Uterus (tissue), 2 donors: ENCODE data around the gene SAMD5.

Source experiments
- POLR2A ChIP-seq, 2 donors: fragments of 450-650 bp; IDR thresholded peaks; one replicate each; pipeline ENCODE4 v1.6.1; 2016; ENCODE audit warnings: antibody characterized with exemption in 2 of 2, mild to moderate bottlenecking in 1 of 2, moderate library complexity in 1 of 2
- TF ChIP-seq, protein P1 (sequence below), 4 experiments: fragments of 200-600 bp in 2 of 4; fragments of 450-650 bp in 2 of 4; sonication (generic) in 2 of 4; IDR thresholded peaks; one replicate each; pipeline ENCODE4 v1.5.1; 2016 to 2019; ENCODE audit warnings: antibody characterized with exemption in 4 of 4, mild to moderate bottlenecking in 2 of 4, moderate library complexity in 1 of 4

DNA sequence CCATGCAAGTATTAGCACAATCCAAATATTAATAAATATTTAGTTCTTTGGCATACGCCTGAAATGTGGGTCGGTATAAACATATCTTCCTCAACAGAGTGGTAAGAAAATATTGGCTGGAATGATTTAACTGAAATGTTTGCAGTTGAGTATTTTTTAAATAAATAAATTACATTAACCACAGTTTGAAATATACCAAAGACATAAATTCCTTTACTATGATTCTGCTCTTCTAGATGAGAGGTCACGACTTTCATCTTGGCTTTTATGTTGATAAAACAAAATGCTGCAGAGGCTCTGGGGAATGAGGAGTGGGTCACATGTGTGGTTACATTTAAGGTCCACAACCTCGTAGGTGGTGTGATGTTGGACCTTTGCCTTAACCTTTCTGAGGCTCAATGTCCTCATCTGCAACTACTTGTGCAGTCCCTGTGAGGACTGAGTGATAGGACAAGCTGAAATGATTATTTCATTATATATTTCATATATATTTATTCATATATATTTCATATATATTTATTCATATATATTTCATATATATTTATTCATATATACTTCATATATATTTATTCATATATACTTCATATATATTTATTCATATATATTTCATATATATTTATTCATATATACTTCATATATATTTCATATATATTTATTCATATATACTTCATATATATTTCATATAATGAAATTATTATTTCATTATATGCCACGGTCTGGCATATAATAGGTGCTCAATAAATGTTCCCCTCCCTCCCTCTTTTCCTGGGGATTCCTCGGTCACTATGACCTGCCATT is 107.4 kb downstream of the SAMD5 start:
- TF ChIP-seq POLR2A (IDR thresholded peaks at IDR 0.05) = no peak
- TF ChIP-seq, protein P1, sequence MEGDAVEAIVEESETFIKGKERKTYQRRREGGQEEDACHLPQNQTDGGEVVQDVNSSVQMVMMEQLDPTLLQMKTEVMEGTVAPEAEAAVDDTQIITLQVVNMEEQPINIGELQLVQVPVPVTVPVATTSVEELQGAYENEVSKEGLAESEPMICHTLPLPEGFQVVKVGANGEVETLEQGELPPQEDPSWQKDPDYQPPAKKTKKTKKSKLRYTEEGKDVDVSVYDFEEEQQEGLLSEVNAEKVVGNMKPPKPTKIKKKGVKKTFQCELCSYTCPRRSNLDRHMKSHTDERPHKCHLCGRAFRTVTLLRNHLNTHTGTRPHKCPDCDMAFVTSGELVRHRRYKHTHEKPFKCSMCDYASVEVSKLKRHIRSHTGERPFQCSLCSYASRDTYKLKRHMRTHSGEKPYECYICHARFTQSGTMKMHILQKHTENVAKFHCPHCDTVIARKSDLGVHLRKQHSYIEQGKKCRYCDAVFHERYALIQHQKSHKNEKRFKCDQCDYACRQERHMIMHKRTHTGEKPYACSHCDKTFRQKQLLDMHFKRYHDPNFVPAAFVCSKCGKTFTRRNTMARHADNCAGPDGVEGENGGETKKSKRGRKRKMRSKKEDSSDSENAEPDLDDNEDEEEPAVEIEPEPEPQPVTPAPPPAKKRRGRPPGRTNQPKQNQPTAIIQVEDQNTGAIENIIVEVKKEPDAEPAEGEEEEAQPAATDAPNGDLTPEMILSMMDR (IDR thresholded peaks at IDR 0.05) = no peak
